Muscle of leg (tissue), 11 donors: ENCODE data around the gene ALDH3B2. TPM values are rescaled to one million over a fixed set of nuclear protein-coding genes. Genes with fewer than 3 reads are reported as not detected.
"Not testable (repeated sequence)": the region's sequence is repeated elsewhere in the genome, so short reads cannot be mapped to it uniquely, and the experiment has no call there.

Experiments
- DNase-seq: peaks from one replicate; pipeline ENCODE4 v3.0.0; 2013
- H3K27ac ChIP-seq: one replicate; pipeline ENCODE4 v1.5.1; 2013; ENCODE audit warnings: mild to moderate bottlenecking, low read length, control low read depth
- H3K27me3 ChIP-seq: one replicate; pipeline ENCODE4 v1.6.1; 2013; ENCODE audit warnings: low read length; ENCODE audit not compliant: control insufficient read depth, insufficient read depth
- H3K36me3 ChIP-seq: one replicate; pipeline ENCODE4 v1.6.1; 2013; ENCODE audit warnings: low read length; ENCODE audit not compliant: control insufficient read depth, insufficient read depth
- H3K4me1 ChIP-seq: one replicate; pipeline ENCODE4 v1.6.1; 2013; ENCODE audit warnings: low read length; ENCODE audit not compliant: control insufficient read depth, insufficient read depth
- H3K4me3 ChIP-seq: one replicate; pipeline ENCODE4 v1.5.1; 2013; ENCODE audit warnings: low read length, control low read depth
- H3K9me3 ChIP-seq: replicated peaks from 2 replicates; pipeline ENCODE4 v1.6.1; 2013; ENCODE audit warnings: low read depth, low read length; ENCODE audit not compliant: control insufficient read depth
- WGBS: methylation state at CpG from one replicate; pipeline ENCODE4 v1.1.5; 2013; ENCODE audit warnings: missing lambda C conversion rate; ENCODE audit not compliant: insufficient coverage; 5-methylcytosine and 5-hydroxymethylcytosine counted together
- polyA plus RNA-seq, 8 donors: library from polyadenylated mRNA; unstranded; fragments of 120-200 nt; gene quantifications; one replicate each; pipeline versions ENCODE4 v1.2.1 to v1.2.3, GENCODE V29; 2013; ENCODE audit warnings: inconsistent platforms in 1 of 8, low replicate concordance in 1 of 8; ENCODE audit not compliant: insufficient read length in 8 of 8, insufficient read depth in 1 of 8
- total RNA-seq: library from RNA; stranded (reverse); fragments of 120-200 nt; gene quantifications from one replicate; pipeline ENCODE4 v1.2.4, GENCODE V29; 2013

ALDH3B2 gene
- total and polyA plus RNA-seq, 9 donors, result 0.09 to 4.5 (median 0.14) TPM; not detected in 4

- DNase-seq, H3K36me3 ChIP-seq, H3K4me3 ChIP-seq, H3K27me3 ChIP-seq, H3K27ac ChIP-seq, H3K9me3 ChIP-seq, H3K4me1 ChIP-seq: not testable (repeated sequence)
- 75% methylated on average over 1 of the region's 5 CpGs for WGBS
Observed at GRCh38 chr11:67703709-67704108, 29.3 kb upstream of the ALDH3B2 start.

DNA sequence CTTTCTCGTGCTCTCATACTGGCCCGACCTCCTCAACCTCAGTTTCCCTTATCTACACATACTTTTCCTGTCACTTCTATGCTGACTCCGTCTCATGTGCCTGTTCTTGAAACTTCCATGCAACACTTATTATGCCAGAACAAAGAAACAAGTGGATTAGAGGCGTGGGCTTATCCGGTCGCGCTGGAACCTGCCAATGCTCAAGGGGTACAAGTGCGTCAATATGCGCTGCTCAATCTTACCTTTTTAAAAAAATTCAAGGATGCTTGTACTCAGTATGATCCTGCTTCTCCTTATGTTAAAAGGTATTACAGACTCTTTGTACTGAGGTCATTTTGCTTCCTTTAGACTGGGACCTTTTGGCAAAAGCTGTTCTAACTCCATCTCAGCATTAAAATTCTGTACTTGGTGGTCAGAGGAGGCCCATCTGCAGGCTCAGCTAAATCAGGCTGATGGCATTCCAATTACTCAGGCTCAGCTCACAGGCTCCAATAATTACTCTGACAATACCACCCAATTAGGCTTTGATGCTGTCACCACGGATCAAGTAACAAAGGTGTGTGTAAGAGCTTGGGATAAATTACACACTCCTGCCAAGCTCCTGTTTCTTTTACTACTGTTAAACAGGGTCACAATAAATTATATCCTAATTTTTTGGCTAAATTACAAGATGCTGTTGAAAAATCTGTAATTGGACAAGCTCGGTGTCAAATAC lies 26.3 kb upstream of the ALDH3B2 start:
- Histone ChIP-seq H3K4me3 (no peak overlapping the region), H3K9me3 (no peaks in the 10 kb centered on the region), H3K4me1 (no peaks in the 10 kb centered on the region), H3K27me3 (peaks cover 8% of the 10 kb centered on the region), H3K36me3 (no peaks in the 10 kb centered on the region), H3K27ac (no peak overlapping the region)
- no peak for DNase-seq
- WGBS, result 75% methylated on average over 7 of the region's 11 CpGs

DNA sequence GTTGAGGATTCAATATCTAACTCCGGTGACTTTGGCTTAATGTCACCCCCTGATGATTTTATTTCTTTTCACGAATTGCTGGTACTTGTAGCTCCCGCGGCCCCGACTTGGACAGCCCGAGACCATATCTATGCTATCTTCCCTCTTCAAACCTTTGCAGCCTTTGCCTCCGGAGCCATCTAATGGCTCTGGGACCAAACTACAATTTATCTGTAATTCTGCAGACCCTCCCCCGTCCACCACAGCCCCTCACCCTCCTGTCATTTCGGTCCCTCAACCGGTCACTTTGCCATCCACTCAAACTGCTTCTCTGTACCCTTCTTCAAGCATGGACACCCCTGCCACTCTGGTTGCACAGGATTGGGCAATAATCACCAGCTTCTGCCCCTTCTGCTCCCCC lies 25.7 kb upstream of the ALDH3B2 start:
- no peak for DNase-seq
- H3K4me1 ChIP-seq, result no peaks in the 10 kb centered on the region
- no peak overlapping the region for H3K4me3 ChIP-seq
- no peak overlapping the region for H3K27ac ChIP-seq
- H3K9me3 ChIP-seq, result no peaks in the 10 kb centered on the region
- H3K36me3 ChIP-seq, result no peaks in the 10 kb centered on the region
- WGBS, result 35% methylated on average over 10 of the region's 10 CpGs
- H3K27me3 ChIP-seq, result peaks cover 11% of the 10 kb centered on the region

DNA sequence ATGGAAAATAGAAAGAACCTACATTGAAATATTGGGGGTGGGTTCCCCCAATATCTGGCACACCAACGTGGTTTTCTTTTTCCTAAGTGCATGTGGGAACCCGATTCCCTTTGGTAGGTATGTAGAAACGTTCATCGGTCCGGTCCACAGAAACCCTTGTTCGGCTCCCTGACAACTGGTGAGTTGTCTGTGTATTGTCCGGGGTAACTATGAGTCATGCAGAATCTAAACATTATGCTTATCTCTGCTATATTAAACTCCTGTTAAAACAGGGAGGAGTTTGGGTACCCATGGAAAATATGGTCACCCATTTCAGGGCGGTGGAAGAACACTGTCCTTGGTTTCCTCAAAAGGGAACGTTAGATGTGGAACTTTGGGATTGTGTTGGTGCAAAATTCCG lies 25.1 kb upstream of the ALDH3B2 start:
- Histone ChIP-seq H3K36me3 (no peaks in the 10 kb centered on the region), H3K4me1 (no peaks in the 10 kb centered on the region), H3K27ac (no peak overlapping the region), H3K4me3 (no peak overlapping the region), H3K9me3 (no peaks in the 10 kb centered on the region), H3K27me3 (peaks cover 14% of the 10 kb centered on the region)
- DNase-seq, result no peak
- WGBS, result 80% methylated on average over 5 of the region's 10 CpGs

GRCh38 chr11:67698247-67698646 lies 23.8 kb upstream of the ALDH3B2 start:
- no peaks in the 10 kb centered on the region for H3K4me1 ChIP-seq
- no peak for DNase-seq
- peaks cover 14% of the 10 kb centered on the region for H3K27me3 ChIP-seq
- WGBS, result 83% methylated on average over 2 of the region's 6 CpGs
- no peaks in the 10 kb centered on the region for H3K9me3 ChIP-seq
- no peaks in the 10 kb centered on the region for H3K36me3 ChIP-seq
- H3K4me3 ChIP-seq, result no peak overlapping the region
- no peak overlapping the region for H3K27ac ChIP-seq

- WGBS, result 100% methylated on average over 2 of the region's 4 CpGs
- peaks cover 14% of the 10 kb centered on the region for H3K27me3 ChIP-seq
Observed at GRCh38 chr11:67697846-67698245, 23.4 kb upstream of the ALDH3B2 start.

DNA sequence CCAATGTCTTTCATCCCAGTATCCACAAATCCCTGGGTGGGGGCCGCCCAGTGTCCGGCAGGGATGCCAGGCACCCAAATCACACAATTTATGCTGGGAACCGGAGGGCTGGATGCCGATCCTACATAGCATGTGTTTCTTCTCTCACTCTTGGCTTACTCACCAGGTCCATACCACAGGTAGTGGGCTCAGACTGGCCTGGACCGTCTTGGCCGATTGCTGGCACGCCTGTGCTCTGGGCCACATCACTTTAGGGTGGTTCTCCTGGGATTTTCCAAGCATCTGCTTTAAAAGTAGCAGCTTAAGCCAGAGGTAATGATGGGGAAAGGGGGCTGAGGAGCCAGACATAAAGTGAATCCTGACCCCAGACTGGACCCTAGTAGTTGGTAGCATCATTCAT lies 22.6 kb upstream of the ALDH3B2 start:
- DNase-seq, result no peak
- H3K27me3 ChIP-seq, result peaks cover 14% of the 10 kb centered on the region
- H3K36me3 ChIP-seq, result no peaks in the 10 kb centered on the region
- H3K4me3 ChIP-seq, result no peak overlapping the region
- no peaks in the 10 kb centered on the region for H3K9me3 ChIP-seq
- WGBS, result 98% methylated on average over 6 of the region's 7 CpGs
- no peaks in the 10 kb centered on the region for H3K4me1 ChIP-seq
- H3K27ac ChIP-seq, result no peak overlapping the region

More at GRCh38 chr11:67697846-67698245, 23.4 kb upstream of the ALDH3B2 start:
- Histone ChIP-seq H3K9me3 (no peaks in the 10 kb centered on the region), H3K27ac (no peak overlapping the region), H3K4me3 (no peak overlapping the region), H3K4me1 (no peaks in the 10 kb centered on the region), H3K36me3 (no peaks in the 10 kb centered on the region)
- DNase-seq, result no peak

DNA sequence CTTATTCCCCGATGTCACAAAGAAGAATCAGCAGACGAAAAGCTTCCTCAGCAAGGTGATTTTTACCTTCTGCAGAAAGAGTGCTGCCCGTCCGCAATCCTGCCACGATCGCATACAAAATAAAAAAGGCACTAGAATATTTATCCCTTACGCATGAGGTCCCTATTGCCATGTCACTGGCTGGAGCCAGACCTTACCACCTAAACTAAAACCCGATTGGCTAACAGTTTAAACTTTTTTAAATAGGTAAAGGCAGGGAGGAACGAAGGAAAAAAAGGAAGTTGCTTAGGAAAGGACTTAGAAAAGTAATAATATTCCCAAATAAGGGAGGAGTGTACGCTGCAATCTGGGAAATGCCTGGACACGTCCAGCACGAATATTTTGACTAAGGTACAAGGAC lies 21.2 kb upstream of the ALDH3B2 start:
- 91% methylated on average over 9 of the region's 12 CpGs for WGBS
- Histone ChIP-seq H3K4me1 (no peaks in the 10 kb centered on the region), H3K36me3 (no peaks in the 10 kb centered on the region), H3K9me3 (no peaks in the 10 kb centered on the region), H3K27me3 (peaks cover 14% of the 10 kb centered on the region), H3K4me3 (no peak overlapping the region), H3K27ac (no peak overlapping the region)
- DNase-seq, result no peak

- Histone ChIP-seq H3K4me3 (no peak overlapping the region), H3K27ac (no peak overlapping the region), H3K27me3 (peaks cover 11% of the 10 kb centered on the region), H3K4me1 (no peaks in the 10 kb centered on the region), H3K9me3 (no peaks in the 10 kb centered on the region), H3K36me3 (no peaks in the 10 kb centered on the region)
- WGBS, result 66% methylated on average over 23 of the region's 28 CpGs
- DNase-seq, result no peak
Observed at GRCh38 chr11:67694875-67695555, 20.6 kb upstream of the ALDH3B2 start.

GRCh38 chr11:67691149-67691548 lies 16.7 kb upstream of the ALDH3B2 start:
- Histone ChIP-seq H3K36me3 (no peaks in the 10 kb centered on the region), H3K4me3 (no peak overlapping the region), H3K4me1 (no peaks in the 10 kb centered on the region), H3K9me3 (no peaks in the 10 kb centered on the region), H3K27me3 (peaks cover 8% of the 10 kb centered on the region), H3K27ac (no peak overlapping the region)
- DNase-seq, result no peak
- WGBS, result no CpG with 5 or more reads among the region's 2 CpGs
